Myocyte (in vitro differentiated cells): ENCODE measurements around the gene SPATA32. TPM values are rescaled to one million over a fixed set of nuclear protein-coding genes. Genes with fewer than 3 reads are reported as not detected.
A peak's percentile ranks its signal among the peaks of the same experiment; 100 is the strongest.

Experiments
- DNase-seq: peaks from one replicate; pipeline ENCODE4 v3.0.0-alpha.2; 2012; ENCODE audit warnings: low read depth
- total RNA-seq: library from RNA; depleted of rRNA; stranded (reverse); fragments of >200 nt; gene quantifications from 2 replicates; pipeline ENCODE4 v1.2.3, GENCODE V29; 2014

SPATA32 gene
- total RNA-seq, 1 donor from 2014 or later = not detected

- DNase-seq = peak; percentile 99
Observed at GRCh38 chr17:45293413-45294211, 31.7 kb upstream of the SPATA32 start.

- DNase-seq = no peak
Observed at GRCh38 chr17:45292696-45293412, 31.0 kb upstream of the SPATA32 start.

DNA sequence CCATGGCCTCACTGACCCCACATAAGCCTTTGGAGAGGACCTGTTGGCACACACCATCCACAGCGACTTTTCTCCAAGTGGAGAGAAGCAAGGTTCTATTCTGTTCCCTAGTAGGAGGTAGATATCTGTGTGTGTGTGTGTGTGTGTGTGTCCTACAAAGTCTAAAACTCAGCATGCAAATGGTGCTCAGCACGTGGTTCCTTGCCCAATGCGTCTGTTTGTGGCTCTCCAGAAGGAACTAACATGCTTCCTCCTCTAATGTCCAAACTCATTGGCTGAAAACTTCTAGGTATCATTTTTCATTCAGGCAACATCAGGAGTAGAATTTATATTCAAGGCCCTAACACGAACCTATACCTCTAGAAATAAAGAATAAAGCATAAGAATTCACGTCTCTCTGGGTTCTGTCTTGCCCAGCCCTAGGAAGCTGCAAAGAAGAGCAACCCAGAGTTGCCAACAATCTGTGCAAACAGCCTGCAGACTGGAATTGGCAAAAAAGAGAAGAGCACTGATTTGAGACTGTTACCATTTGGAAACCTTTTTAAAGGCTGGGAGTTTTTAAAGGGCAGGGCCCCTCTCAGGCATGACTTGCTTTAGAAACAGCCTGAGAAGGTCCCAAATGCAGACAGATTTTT, 29.4 kb upstream of the SPATA32 start:
- peak; percentile 52 for DNase-seq

GRCh38 chr17:45290269-45290765, 28.4 kb upstream of the SPATA32 start:
- no peak for DNase-seq

- peak; percentile 82 for DNase-seq
Observed at GRCh38 chr17:45289301-45290268, 27.7 kb upstream of the SPATA32 start.

- peak; percentile 71 for DNase-seq
Observed at GRCh38 chr17:45288825-45289224, 26.9 kb upstream of the SPATA32 start.

DNA sequence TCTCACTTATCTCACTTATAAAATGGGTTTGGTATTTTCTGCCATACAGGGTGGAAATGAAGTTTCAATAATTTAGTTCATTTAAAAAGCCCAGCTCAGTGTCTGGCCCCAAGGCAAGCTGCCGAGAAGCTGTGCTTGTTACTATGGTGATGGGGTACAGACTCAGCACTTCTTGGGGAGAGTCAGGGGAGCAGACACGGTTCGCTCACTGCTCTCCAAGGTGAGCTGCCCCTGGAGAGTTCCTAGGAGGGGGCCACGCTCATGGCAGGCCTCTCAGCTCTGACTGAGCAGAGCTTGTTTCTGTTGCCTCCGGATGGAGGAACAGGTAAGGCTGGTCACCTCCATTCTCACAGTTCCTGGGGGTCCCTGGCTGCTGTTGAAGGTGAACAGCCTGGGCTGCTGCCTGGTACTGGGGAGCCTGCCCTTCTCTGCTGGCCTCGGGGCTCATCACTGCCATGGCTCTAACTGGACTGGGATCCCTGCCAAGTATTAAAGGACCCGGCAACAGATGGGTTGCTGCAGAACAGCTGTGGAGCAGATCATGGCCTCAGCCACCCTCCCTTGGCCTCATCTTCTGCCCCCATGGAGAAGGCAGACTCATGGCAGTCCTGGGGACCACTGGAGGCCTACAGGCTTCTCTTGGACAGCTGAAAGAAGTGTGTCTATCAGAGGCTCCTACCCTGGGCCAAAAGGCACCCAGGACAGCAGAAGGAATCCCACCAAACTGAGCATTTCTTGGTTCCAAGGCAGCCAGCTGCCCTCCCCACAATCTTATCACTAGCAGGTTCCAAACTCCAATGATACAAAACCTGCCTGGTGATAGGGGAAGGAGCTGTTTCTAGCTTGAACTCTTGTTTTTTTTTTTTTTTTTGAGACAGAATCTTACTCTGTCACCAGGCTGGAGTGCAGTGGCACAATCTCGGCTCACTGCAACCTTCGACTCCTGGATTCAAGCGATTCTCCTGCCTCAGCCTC, 25.9 kb upstream of the SPATA32 start:
- DNase-seq = peak; percentile 97

- DNase-seq = no peak
Observed at GRCh38 chr17:45286286-45286685, 24.4 kb upstream of the SPATA32 start.

GRCh38 chr17:45284176-45285140, 22.6 kb upstream of the SPATA32 start:
- DNase-seq = peak; percentile 39

DNA sequence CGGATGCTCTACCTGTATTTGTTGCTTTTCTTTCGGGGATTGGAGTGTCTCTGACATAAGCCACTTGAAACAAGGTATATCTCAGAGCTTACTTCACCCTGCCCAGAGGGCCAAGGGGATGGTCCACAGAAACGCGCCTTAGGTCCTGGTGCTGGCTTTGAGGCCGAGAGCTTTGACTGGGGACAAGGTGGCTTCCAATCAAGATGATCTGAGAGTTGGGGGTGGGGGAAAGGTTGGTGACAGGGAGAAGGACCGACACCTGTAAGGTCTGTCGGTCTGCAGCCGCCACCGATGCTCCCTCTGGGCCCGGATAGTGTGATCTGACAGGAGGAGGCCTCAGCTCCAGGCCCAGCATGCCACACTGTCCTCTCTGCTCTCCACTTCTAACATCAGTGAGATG, 21.8 kb upstream of the SPATA32 start:
- no peak for DNase-seq

DNA sequence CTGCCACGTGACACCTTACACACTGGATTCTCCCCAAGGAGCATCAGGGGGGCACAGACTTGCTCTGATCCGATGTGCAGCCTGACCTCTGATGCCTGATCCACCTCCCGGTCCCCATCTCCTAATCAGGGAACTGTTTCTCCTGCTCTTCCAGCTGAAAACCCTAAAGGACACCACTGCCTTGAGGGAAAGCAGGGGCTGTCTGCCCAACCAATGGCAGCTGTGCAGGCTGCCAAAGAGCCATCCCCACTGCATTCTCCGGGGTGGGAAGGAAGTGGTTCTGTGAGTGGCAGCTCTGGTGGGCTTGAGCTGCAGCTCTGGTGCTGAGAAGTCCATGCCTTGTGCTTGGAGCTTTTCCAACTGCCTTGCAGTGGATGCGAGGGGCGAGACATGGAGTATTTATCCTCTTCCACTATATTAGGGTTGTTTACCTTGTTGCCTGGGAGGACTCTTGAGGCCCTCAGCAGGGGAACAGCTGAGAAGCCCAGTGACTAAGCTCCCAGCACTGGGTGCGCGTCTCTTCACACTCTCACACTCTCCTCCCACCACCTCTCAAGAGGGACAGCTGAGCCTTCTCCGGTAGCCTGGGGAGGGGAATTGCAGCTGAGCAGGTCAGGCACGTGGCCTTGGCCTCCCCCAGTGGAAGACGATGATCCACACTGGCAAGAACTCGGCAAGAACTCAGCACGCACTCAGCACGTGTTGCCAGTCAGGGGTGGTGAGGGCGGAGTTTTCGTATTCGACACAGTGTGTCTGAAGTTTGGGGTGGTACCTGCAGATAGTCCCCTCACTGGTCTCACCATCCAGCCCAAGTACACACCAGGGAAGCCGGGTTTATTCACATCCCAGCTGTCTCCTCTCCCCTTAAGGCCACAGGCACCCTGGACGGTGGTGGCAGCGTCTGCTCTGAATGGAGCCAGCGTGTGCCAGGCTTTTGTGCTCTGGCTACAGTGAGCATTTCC, 21.1 kb upstream of the SPATA32 start:
- DNase-seq = peak; percentile 100

- DNase-seq = peak; percentile 66
Observed at GRCh38 chr17:45279898-45280297, 18.0 kb upstream of the SPATA32 start.

DNA sequence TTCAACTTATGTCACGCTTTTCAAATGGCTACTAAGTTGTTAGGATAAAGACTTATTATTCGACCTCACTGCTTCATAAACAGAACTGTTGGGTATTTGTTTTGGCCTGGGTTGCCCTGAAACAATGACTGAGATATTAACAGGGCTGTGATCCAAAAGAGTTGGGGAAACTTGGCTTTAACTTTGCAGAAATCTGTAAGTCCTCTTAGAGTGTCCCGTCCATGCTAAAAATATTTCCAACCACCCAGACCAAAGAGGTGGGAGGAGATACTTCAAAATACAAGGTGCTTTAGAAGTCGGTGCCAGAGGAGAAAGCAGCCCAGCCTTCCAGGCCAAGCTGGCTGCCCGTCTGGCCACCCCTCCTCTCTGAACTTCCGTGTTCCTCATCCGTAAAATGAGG, 16.1 kb upstream of the SPATA32 start:
- peak; percentile 41 for DNase-seq

- peak; percentile 95 for DNase-seq
Observed at GRCh38 chr17:45277216-45277849, 15.4 kb upstream of the SPATA32 start.

DNA sequence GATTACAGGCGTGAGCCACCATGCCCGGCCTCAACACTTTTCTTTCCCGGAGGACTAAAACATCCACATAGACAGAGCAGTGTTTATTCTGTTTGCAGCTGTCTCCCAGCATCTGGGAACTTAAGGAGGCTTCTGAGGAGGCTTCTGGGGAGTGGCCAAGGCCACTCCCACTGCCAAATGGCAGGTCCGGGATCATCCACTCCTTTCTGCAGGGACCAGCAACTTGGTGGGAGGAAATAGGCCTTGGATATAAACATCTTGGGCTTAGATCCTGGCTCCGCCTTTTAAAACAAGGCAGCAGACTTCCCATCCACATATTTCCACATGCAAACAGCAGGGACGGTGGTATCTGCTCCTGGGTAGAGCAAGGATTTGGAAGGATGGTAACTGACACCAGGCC, 14.1 kb upstream of the SPATA32 start:
- peak; percentile 95 for DNase-seq

- DNase-seq = no peak
Observed at GRCh38 chr17:45274033-45274432, 12.1 kb upstream of the SPATA32 start.

DNA sequence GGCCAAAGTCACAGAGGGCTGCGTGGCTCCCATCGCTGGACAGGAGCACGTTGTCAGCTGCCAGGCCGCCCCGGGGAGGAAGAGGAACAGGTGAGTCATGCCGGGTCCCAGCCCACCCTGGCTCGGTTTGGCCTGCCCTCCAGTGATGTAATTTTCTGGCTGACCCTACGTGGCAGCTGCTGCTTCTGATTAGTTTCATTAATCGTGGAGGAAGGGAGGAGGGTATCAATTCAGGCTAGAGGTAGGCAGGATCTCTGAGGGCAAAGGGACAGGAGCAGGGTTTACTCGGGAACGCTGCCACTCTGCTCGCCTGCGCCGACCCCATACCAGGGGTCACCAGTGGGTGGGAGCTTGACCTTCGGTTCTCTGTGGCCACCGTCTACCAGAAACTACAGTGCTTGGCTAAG, 11.7 kb upstream of the SPATA32 start:
- peak; percentile 75 for DNase-seq
